ENCODE measurements around the gene LEMD1.
"Not testable (repeated sequence)": the region's sequence is repeated elsewhere in the genome, so short reads cannot be mapped to it uniquely, and the experiment has no call there.

The LEMD1 gene

DNA sequence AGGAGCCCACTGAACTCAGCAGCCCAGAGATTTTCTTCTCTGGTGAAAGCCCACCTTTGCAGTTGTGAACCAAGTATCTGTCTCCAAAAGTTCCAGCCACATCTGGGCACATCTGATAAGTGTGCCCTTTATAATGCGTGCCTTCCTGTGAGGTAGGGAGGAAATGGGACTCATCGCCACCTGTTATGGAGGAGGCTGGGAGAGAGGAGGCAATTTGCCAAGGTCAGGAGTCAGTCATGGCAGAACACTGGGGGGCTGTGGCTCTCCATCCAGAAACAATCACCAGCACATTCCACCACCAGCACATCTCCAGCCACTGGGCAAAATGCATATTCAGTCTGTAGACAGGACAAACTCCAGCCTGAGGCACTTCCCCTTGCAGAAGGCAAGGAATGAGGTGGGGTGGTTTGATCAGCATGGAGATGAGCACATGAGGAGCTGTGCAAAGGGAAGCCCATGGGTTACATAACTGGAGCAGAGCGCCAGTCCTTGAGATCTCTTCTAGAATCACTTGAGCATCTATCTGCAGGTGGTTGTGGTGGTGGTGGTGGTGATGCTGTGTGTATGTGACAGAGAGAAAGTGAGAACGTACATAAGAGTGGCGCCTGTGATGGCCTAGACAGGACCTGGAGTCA lies 15.0 kb upstream of the LEMD1 start:
- H3K36me3 Mint-ChIP-seq (ENCODE audit: low read depth): no peaks in the 10 kb centered on the region
- no peak overlapping the region for H3K27ac Mint-ChIP-seq
- no peak for DNase-seq
- TF ChIP-seq, protein P1, sequence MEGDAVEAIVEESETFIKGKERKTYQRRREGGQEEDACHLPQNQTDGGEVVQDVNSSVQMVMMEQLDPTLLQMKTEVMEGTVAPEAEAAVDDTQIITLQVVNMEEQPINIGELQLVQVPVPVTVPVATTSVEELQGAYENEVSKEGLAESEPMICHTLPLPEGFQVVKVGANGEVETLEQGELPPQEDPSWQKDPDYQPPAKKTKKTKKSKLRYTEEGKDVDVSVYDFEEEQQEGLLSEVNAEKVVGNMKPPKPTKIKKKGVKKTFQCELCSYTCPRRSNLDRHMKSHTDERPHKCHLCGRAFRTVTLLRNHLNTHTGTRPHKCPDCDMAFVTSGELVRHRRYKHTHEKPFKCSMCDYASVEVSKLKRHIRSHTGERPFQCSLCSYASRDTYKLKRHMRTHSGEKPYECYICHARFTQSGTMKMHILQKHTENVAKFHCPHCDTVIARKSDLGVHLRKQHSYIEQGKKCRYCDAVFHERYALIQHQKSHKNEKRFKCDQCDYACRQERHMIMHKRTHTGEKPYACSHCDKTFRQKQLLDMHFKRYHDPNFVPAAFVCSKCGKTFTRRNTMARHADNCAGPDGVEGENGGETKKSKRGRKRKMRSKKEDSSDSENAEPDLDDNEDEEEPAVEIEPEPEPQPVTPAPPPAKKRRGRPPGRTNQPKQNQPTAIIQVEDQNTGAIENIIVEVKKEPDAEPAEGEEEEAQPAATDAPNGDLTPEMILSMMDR (IDR thresholded peaks at IDR 0.05): no peak
- peaks cover 66% of the 10 kb centered on the region for H3K4me1 Mint-ChIP-seq
- H3K4me3 Mint-ChIP-seq: no peak overlapping the region
- H3K27me3 Mint-ChIP-seq (ENCODE audit: low read depth, poor library complexity): peaks cover 7% of the 10 kb centered on the region
- H3K9me3 Mint-ChIP-seq: no peaks in the 10 kb centered on the region

DNA sequence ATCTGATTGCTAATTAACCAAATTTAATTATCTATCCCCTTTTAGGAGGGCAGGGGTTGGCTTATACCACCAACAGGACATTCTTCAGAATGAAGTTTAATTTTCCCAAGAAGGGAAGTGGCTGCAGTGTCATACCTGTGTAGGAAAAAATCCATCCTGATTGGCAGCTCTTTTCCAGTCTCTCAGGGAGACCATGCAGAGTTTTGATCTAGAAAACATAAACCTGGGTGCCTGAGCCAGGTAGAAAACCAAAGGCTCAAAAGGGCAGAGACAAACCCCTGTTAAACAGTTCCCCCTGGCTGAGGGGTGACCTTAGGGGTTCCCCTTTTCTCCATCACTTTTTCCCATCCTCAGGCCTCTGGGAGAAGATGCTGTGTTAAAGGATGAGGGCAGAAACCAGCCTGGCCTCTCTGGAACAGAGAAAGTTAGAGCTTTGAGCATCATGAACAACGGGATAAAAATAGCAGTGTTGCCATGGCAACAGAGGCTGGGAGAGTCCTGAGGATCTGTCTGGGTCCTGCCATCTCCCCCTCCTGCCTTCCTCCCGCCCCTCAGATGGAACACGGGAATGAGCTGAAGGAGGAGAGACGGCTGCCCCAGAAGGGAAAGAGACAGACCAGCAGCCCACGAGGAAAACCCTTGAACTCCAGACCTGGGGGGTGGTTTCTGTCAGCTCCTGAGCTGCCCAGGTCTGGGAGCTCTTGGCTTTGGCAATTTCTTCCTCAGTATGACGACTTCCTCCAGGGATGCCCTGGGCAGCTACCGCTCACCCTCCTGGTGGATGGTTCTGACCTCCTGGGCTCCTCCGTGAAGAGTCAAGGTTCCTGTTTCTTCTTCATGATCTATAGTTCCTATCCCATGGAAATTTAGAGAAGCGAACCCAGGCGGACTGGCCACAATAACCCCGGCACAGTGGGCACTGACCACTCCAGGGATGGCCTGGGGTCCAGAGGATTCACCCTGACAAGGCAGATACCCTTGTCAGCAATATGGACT lies 14.0 kb upstream of the LEMD1 start:
- Mint-ChIP-seq H3K4me1 (peaks cover 62% of the 10 kb centered on the region), H3K27me3 (ENCODE audit: low read depth, poor library complexity) (peaks cover 8% of the 10 kb centered on the region), H3K9me3 (no peaks in the 10 kb centered on the region), H3K36me3 (ENCODE audit: low read depth) (no peaks in the 10 kb centered on the region), H3K4me3 (no peak overlapping the region), H3K27ac (no peak overlapping the region)
- TF ChIP-seq, protein P1 (IDR thresholded peaks at IDR 0.05): no peak
- DNase-seq: no peak

DNA sequence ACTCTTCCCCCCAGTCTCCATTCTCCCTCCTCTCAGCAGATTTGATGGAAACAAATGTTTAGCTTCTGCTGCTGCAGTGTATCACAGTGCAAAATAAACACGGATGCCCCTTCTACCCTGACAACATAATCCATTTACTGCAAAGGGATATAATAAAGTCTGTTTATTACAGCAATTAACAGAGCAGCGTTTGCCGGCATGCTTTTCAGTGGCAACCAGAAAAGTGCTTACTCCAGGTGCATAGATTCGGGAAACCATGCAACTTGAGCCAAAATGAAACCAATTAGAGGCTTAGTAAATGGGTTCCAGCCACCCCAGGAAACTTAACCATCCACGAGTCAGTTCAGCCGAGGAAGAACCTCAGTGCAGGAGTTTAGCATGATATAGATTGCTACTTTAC lies 12.9 kb upstream of the LEMD1 start:
- peaks cover 62% of the 10 kb centered on the region for H3K4me1 Mint-ChIP-seq
- H3K36me3 Mint-ChIP-seq (ENCODE audit: low read depth): no peaks in the 10 kb centered on the region
- no peak overlapping the region for H3K4me3 Mint-ChIP-seq
- TF ChIP-seq, protein P1 (IDR thresholded peaks at IDR 0.05): no peak
- peaks cover 8% of the 10 kb centered on the region for H3K27me3 Mint-ChIP-seq (ENCODE audit: low read depth, poor library complexity)
- no peak for DNase-seq
- no peaks in the 10 kb centered on the region for H3K9me3 Mint-ChIP-seq
- peak overlapping the region; percentile 89 for H3K27ac Mint-ChIP-seq

DNA sequence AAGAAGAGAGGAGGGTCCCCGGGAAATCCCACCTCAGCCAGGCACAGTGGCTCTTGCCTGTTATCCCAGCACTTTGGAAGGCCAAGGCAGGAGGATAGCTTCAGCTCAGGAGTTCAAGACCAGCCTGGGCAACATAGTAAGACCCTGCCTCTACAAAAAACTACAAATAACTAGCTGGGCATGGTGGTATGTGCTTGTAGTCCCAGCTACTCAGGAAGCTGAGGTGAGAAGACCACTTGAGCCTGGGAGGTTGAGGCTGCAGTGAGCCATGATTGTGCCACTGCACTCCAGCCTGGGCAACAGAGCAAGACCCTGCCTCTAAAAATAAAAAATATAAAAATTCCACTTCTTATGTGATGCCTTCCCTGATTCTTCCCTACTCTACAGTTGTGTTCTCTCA lies 10.8 kb upstream of the LEMD1 start:
- H3K36me3 Mint-ChIP-seq (ENCODE audit: low read depth): not testable (repeated sequence)

DNA sequence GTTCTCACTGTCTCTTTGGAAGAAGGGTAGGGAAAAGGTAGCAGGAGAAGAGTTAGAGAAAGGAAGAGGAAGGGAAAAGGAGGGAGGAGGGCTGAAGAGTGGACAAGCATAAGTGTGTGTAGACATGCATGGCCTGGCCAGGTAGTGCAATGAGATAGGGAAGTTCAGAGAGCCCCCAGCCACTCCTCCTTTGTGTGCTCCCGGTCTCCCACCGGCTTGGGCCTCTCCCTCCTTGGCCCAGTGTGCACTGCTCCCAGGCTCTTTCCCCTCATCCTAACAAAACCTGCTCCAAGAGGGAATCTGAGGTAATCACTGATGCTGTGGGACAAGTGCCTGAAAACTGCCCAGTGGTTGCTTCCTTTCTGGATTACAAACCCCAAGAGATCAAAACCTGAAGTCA lies 10.3 kb upstream of the LEMD1 start:
- TF ChIP-seq, protein P1 (IDR thresholded peaks at IDR 0.05): no peak
- no peak for DNase-seq
- Mint-ChIP-seq H3K36me3 (ENCODE audit: low read depth) (no peaks in the 10 kb centered on the region), H3K4me3 (no peak overlapping the region), H3K27me3 (ENCODE audit: low read depth, poor library complexity) (peaks cover 12% of the 10 kb centered on the region), H3K9me3 (no peaks in the 10 kb centered on the region), H3K27ac (no peak overlapping the region), H3K4me1 (peaks cover 59% of the 10 kb centered on the region)

More for the DNA sequence above, 10.8 kb upstream of the LEMD1 start:
- H3K9me3 Mint-ChIP-seq, DNase-seq, H3K27ac Mint-ChIP-seq, H3K4me3 Mint-ChIP-seq: not testable (repeated sequence)
- H3K27me3 Mint-ChIP-seq (ENCODE audit: low read depth, poor library complexity): peaks cover 12% of the 10 kb centered on the region
- H3K4me1 Mint-ChIP-seq: peaks cover 59% of the 10 kb centered on the region

DNA sequence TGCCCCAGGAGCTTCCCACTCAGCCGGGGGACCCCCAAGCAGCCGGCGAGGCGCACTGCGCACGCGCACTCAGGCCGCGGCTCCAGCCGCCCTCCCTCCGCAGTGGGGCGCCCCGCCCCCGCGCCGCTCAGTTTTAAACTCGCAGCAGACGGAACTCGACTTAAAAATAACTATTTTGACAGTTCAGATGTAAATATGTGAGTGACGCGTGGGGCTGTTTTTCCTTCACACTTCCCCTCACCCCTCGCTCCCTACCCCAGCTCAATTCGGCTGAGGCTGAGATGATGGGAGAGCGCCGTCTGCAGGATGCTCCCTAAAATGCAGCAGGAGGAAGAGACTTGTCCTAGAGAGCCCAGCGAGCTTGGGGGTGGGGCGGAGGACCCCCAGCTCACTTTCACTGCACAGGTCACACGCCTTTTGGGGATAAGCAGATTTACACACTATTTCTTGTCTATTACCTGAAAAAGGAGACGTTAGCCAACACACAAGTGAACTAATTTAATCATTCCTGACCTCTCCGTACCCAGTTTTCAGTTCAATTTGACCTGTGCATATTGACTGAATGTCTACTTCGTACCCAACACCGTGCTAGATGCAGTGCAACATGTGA lies 8.9 kb upstream of the LEMD1 start:
- Mint-ChIP-seq H3K36me3 (ENCODE audit: low read depth) (no peaks in the 10 kb centered on the region), H3K27me3 (ENCODE audit: low read depth, poor library complexity) (peaks cover 16% of the 10 kb centered on the region), H3K4me1 (peaks cover 61% of the 10 kb centered on the region), H3K4me3 (peak overlapping the region; percentile 90), H3K27ac (no peak overlapping the region), H3K9me3 (no peaks in the 10 kb centered on the region)
- peak; percentile 75 for DNase-seq
- TF ChIP-seq, protein P1 (IDR thresholded peaks at IDR 0.05): peak; percentile 84
